ENCODE data around the gene MTRR.

Gene MTRR

DNA sequence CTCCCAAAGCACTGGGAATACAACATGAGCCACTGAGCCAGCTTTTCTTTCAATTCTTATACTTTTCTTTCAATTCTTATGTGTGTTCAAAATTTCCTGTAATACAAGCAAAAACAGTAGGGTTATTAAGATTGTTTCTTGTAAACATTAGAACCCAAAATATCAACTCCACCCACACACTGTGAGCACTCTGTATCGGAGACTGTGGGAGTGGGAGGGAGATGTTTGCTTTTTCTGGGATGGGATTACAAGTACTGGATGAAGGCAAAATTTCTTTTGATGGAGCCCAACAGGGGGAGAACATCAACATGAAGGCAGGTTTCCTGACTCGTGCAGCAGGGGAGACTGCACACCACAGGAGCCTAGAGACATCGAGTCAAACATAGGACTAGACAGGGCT lies 13.3 kb upstream of the MTRR start:
- H3K79me2 ChIP-seq (ENCODE audit: control insufficient read depth, insufficient read depth, low read length, poor library complexity), result no peaks in the 10 kb centered on the region
- H2AK5ac ChIP-seq (ENCODE audit: low read length), result no peak overlapping the region
- DNase-seq, result no peak
- H4K91ac ChIP-seq (ENCODE audit: low read depth, low read length), result no peak overlapping the region
- no peak overlapping the region for H4K12ac ChIP-seq (ENCODE audit: low read depth, low read length)
- peaks cover 4 to 11% of the 10 kb centered on the region in 2 experiments for H3K4me1 ChIP-seq (ENCODE audit: control insufficient read depth in 1 of 2, insufficient read depth in 2 of 2, low read length in 2 of 2)
- peaks cover 5% of the 10 kb centered on the region for H3K9me3 ChIP-seq (ENCODE audit: insufficient read depth, low read depth, low read length)
- H3K4me3 ChIP-seq (ENCODE audit: low read depth, low read length), result no peak overlapping the region
- no peak overlapping the region for H2BK120ac ChIP-seq (ENCODE audit: insufficient read depth, low read length, poor library complexity)
- H2BK5ac ChIP-seq (ENCODE audit: low read depth, low read length, poor library complexity), result no peak overlapping the region
- no peak overlapping the region for H3K23ac ChIP-seq (ENCODE audit: low read length)
- H3K79me1 ChIP-seq (ENCODE audit: low read length), result peaks cover 3% of the 10 kb centered on the region
- H3K14ac ChIP-seq (ENCODE audit: low read length), result no peak overlapping the region
- no peak overlapping the region for H3K4ac ChIP-seq (ENCODE audit: low read depth, low read length)
- no peak overlapping the region for H3K4me2 ChIP-seq (ENCODE audit: low read length)
- H2BK12ac ChIP-seq (ENCODE audit: low read length), result no peak overlapping the region
- no peak overlapping the region for H3K27ac ChIP-seq (ENCODE audit: low read depth, low read length)
- no peak overlapping the region for H4K8ac ChIP-seq (ENCODE audit: low read depth, low read length)
- no peak overlapping the region for H3K9ac ChIP-seq (ENCODE audit: low read length)
- H3K18ac ChIP-seq (ENCODE audit: low read length), result no peak overlapping the region
- peaks cover 3 to 4% of the 10 kb centered on the region in 2 experiments for H3K36me3 ChIP-seq (ENCODE audit: control insufficient read depth in 1 of 2, insufficient read depth in 2 of 2, low read length in 2 of 2)
- WGBS (ENCODE audit: extremely low coverage, insufficient coverage, insufficient read length), result no CpG with 5 or more reads among the region's 3 CpGs
- no peaks in the 10 kb centered on the region for H3K27me3 ChIP-seq (ENCODE audit: insufficient read depth, low read length)
- no peak overlapping the region for H2AFZ ChIP-seq (ENCODE audit: insufficient read depth, low read length, poor library complexity)

DNA sequence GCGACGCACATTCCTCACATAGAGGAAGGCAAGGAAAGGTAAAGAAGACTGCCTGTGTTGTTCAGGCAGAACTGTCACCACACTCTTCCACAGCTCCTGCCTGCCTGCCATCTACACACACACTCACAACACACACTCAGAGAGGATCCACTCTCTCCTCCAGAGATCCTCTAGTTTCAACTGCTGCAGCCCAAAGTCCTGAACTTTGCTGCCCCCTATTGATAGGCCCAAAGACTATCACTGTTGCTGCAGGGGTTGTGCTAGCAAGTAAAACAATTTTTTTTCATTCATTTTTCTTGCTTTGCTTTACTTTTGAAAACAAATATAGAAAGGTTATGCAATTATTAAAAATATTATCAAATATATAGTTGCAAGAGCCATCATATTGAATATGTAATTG lies 12.1 kb upstream of the MTRR start:
- H3K4me1 ChIP-seq (ENCODE audit: control insufficient read depth in 1 of 2, insufficient read depth in 2 of 2, low read length in 2 of 2), result peaks cover 0 to 2% of the 10 kb centered on the region in 2 experiments
- no peaks in the 10 kb centered on the region for H3K27me3 ChIP-seq (ENCODE audit: insufficient read depth, low read length)
- no peak overlapping the region for H3K4me2 ChIP-seq (ENCODE audit: low read length)
- DNase-seq, result peak; percentile 16 to 72
- H3K36me3 ChIP-seq (ENCODE audit: control insufficient read depth in 1 of 2, insufficient read depth in 2 of 2, low read length in 2 of 2), result peaks cover 3 to 6% of the 10 kb centered on the region in 2 experiments
- no peak overlapping the region for H4K8ac ChIP-seq (ENCODE audit: low read depth, low read length)
- H3K4me3 ChIP-seq (ENCODE audit: low read depth, low read length), result no peak overlapping the region
- H3K79me1 ChIP-seq (ENCODE audit: low read length), result no peaks in the 10 kb centered on the region
- H3K9me3 ChIP-seq (ENCODE audit: insufficient read depth, low read depth, low read length), result peaks cover 5% of the 10 kb centered on the region
- no peak overlapping the region for H2AFZ ChIP-seq (ENCODE audit: insufficient read depth, low read length, poor library complexity)
- H2BK5ac ChIP-seq (ENCODE audit: low read depth, low read length, poor library complexity), result no peak overlapping the region
- no peak overlapping the region for H3K4ac ChIP-seq (ENCODE audit: low read depth, low read length)
- H3K27ac ChIP-seq (ENCODE audit: low read depth, low read length), result no peak overlapping the region
- no CpG with 5 or more reads among the region's 2 CpGs for WGBS (ENCODE audit: extremely low coverage, insufficient coverage, insufficient read length)
- no peak overlapping the region for H2AK5ac ChIP-seq (ENCODE audit: low read length)
- no peak overlapping the region for H3K18ac ChIP-seq (ENCODE audit: low read length)
- H3K9ac ChIP-seq (ENCODE audit: low read length), result no peak overlapping the region
- no peak overlapping the region for H4K12ac ChIP-seq (ENCODE audit: low read depth, low read length)
- H3K79me2 ChIP-seq (ENCODE audit: control insufficient read depth, insufficient read depth, low read length, poor library complexity), result no peaks in the 10 kb centered on the region
- H4K91ac ChIP-seq (ENCODE audit: low read depth, low read length), result no peak overlapping the region
- no peak overlapping the region for H2BK120ac ChIP-seq (ENCODE audit: insufficient read depth, low read length, poor library complexity)
- no peak overlapping the region for H2BK12ac ChIP-seq (ENCODE audit: low read length)
- no peak overlapping the region for H3K23ac ChIP-seq (ENCODE audit: low read length)
- no peak overlapping the region for H3K14ac ChIP-seq (ENCODE audit: low read length)

DNA sequence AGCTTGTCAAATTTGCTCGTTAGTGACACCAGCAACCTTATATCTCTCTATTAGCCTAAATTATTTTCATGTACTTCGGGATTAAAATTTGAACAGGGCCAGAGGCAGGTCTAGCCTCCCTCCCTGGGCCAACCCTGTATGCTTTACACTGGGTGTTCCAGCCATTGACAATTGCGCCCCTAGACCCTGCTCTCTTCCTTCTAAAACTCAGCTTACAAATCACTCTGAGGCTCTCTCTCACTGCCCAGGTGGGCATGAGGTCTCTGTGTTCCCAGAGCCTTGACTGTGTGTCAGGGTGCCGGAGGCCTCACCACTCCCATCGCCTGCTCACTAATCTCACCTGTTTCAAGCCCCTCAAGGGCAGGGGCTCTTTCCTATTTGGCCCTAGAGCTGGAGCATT lies 11.6 kb upstream of the MTRR start:
- no peaks in the 10 kb centered on the region for H3K79me2 ChIP-seq (ENCODE audit: control insufficient read depth, insufficient read depth, low read length, poor library complexity)
- no peak overlapping the region for H3K4me2 ChIP-seq (ENCODE audit: low read length)
- no peaks in the 10 kb centered on the region for H3K4me1 ChIP-seq (ENCODE audit: control insufficient read depth in 1 of 2, insufficient read depth in 2 of 2, low read length in 2 of 2)
- H3K14ac ChIP-seq (ENCODE audit: low read length), result no peak overlapping the region
- H2AK5ac ChIP-seq (ENCODE audit: low read length), result no peak overlapping the region
- H2BK12ac ChIP-seq (ENCODE audit: low read length), result no peak overlapping the region
- no peak overlapping the region for H4K8ac ChIP-seq (ENCODE audit: low read depth, low read length)
- H3K79me1 ChIP-seq (ENCODE audit: low read length), result no peaks in the 10 kb centered on the region
- no peak for DNase-seq
- no peak overlapping the region for H4K12ac ChIP-seq (ENCODE audit: low read depth, low read length)
- WGBS (ENCODE audit: extremely low coverage, insufficient coverage, insufficient read length), result no CpG with 5 or more reads among the region's 5 CpGs
- H2AFZ ChIP-seq (ENCODE audit: insufficient read depth, low read length, poor library complexity), result no peak overlapping the region
- H2BK5ac ChIP-seq (ENCODE audit: low read depth, low read length, poor library complexity), result no peak overlapping the region
- no peak overlapping the region for H2BK120ac ChIP-seq (ENCODE audit: insufficient read depth, low read length, poor library complexity)
- H3K23ac ChIP-seq (ENCODE audit: low read length), result no peak overlapping the region
- no peak overlapping the region for H3K27ac ChIP-seq (ENCODE audit: low read depth, low read length)
- no peak overlapping the region for H3K4ac ChIP-seq (ENCODE audit: low read depth, low read length)
- no peak overlapping the region for H4K91ac ChIP-seq (ENCODE audit: low read depth, low read length)
- no peaks in the 10 kb centered on the region for H3K27me3 ChIP-seq (ENCODE audit: insufficient read depth, low read length)
- H3K9me3 ChIP-seq (ENCODE audit: insufficient read depth, low read depth, low read length), result peaks cover 5% of the 10 kb centered on the region
- H3K9ac ChIP-seq (ENCODE audit: low read length), result no peak overlapping the region
- H3K36me3 ChIP-seq (ENCODE audit: control insufficient read depth in 1 of 2, insufficient read depth in 2 of 2, low read length in 2 of 2), result peaks cover 4 to 9% of the 10 kb centered on the region in 2 experiments
- H3K18ac ChIP-seq (ENCODE audit: low read length), result no peak overlapping the region
- no peak overlapping the region for H3K4me3 ChIP-seq (ENCODE audit: low read depth, low read length)

DNA sequence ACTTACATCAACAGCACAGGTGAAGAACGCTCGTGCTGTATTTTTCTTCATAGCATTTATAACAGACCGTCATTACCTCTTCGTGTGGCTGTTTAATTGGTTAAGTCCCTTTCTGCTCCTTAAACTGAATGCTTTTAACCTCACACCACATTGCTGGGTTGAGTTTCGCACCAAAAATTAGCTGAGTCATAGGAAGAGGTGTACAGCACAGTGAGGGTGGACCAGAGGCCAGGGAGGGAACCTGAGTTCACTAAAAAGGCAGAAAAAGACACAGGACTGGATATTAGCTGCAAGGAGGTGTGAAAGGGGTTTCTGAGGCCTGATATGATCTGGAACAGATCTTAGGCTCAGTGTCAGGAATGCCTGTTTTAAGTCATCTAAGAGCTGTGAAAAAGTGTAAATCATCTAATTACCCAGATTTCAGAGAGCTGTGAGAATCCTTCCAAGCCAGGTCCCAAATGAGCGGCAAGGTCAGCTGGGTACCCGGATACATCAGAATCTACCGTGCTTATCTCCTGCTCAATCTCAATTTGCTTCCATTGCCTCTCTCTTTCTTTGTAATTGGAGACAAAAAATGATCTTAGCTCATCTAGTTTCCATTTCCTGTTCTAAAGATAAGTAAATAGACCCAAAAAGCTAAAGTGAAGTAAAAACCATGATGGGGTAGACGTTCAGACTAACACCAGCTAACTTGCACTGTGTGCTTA lies 10.9 kb upstream of the MTRR start:
- Histone ChIP-seq H3K27me3 (ENCODE audit: insufficient read depth, low read length) (no peaks in the 10 kb centered on the region), H2AFZ (ENCODE audit: insufficient read depth, low read length, poor library complexity) (no peak overlapping the region), H4K91ac (ENCODE audit: low read depth, low read length) (no peak overlapping the region), H3K4ac (ENCODE audit: low read depth, low read length) (no peak overlapping the region), H3K27ac (ENCODE audit: low read depth, low read length) (no peak overlapping the region), H3K14ac (ENCODE audit: low read length) (no peak overlapping the region), H3K36me3 (ENCODE audit: control insufficient read depth in 1 of 2, insufficient read depth in 2 of 2, low read length in 2 of 2) (peaks cover 4 to 9% of the 10 kb centered on the region in 2 experiments), H3K4me2 (ENCODE audit: low read length) (no peak overlapping the region), H3K23ac (ENCODE audit: low read length) (no peak overlapping the region), H2AK5ac (ENCODE audit: low read length) (no peak overlapping the region), H3K9me3 (ENCODE audit: insufficient read depth, low read depth, low read length) (peaks cover 5% of the 10 kb centered on the region), H4K8ac (ENCODE audit: low read depth, low read length) (no peak overlapping the region), H3K18ac (ENCODE audit: low read length) (no peak overlapping the region), H3K79me2 (ENCODE audit: control insufficient read depth, insufficient read depth, low read length, poor library complexity) (no peaks in the 10 kb centered on the region), H3K79me1 (ENCODE audit: low read length) (no peaks in the 10 kb centered on the region), H4K12ac (ENCODE audit: low read depth, low read length) (no peak overlapping the region), H2BK5ac (ENCODE audit: low read depth, low read length, poor library complexity) (no peak overlapping the region), H3K9ac (ENCODE audit: low read length) (no peak overlapping the region), H2BK12ac (ENCODE audit: low read length) (no peak overlapping the region), H3K4me3 (ENCODE audit: low read depth, low read length) (no peak overlapping the region), H2BK120ac (ENCODE audit: insufficient read depth, low read length, poor library complexity) (no peak overlapping the region), H3K4me1 (ENCODE audit: control insufficient read depth in 1 of 2, insufficient read depth in 2 of 2, low read length in 2 of 2) (no peaks in the 10 kb centered on the region)
- WGBS (ENCODE audit: extremely low coverage, insufficient coverage, insufficient read length), result no CpG with 5 or more reads among the region's 9 CpGs
- DNase-seq, result no peak
